ENCODE data around the gene PRMT7.
"Not testable (repeated sequence)": the region's sequence is repeated elsewhere in the genome, so short reads cannot be mapped to it uniquely, and the experiment has no call there.

The PRMT7 gene

DNA sequence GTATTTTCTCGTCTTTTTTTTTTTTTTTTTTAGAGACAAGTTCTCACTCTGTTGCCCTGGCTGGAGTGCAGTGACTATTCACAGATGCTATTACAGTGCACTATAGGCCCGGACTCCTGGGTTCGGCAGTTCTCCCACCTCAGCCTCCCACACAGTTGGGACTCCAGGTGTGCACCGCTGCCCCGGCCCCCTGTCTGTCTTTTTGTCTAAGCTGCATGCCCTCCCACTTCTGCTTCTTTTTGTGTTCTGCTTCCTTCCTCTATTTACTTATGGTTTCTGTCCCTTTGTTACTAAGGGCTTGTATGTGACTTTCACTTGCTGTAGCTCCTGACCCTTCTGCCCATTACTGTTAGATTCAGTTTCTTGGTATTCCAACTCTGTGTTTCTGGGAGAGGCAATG lies 26.0 kb upstream of the PRMT7 start:
- DNase-seq, result no peak

GRCh38 chr16:68285683-68286082 lies 25.1 kb upstream of the PRMT7 start:
- DNase-seq, result no peak

- DNase-seq, result no peak
Observed at GRCh38 chr16:68286153-68287074, 24.4 kb upstream of the PRMT7 start.

- no peak for DNase-seq
Observed at GRCh38 chr16:68287276-68288251, 23.3 kb upstream of the PRMT7 start.

- no peak for DNase-seq
Observed at GRCh38 chr16:68288252-68288650, 22.6 kb upstream of the PRMT7 start.

DNA sequence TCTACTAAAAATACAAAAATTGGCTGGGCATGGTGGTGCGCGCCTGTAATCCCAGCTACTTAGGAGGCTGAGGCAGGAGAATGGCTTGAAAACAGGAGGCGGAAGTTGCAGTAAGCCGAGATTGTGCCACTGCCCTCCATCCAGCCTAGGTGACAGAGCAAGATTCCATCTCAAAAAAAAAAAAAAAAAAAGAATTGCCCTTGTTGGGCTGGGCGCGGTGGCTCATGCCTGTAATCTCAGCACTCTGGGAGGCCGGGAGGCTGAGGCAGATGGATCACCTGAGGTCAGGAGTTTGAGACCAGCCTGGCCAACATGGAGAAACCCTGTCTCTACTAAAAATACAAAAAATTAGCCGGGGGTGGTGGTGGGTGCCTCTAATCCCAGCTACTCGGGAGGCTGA lies 22.0 kb upstream of the PRMT7 start:
- not testable (repeated sequence) for DNase-seq

DNA sequence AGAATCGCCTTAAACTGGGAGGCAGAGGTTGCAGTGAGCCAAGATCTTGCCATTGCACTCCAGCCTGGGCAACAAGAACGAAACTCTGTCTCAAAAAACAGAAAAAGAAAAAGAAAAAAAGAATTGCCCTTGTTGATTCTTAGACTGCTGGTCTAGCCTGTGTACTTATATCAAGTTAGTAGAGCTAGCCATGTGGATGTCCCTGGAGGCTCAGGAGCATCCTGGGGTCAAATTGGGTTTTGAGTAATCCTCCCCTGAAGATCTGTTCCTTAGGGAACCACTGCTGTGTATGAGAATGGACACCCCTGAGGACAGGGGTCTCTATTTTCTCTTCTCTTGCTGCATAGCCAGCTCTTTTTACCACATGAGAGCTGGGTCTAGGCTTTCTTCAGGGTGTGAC lies 21.6 kb upstream of the PRMT7 start:
- no peak for DNase-seq

DNA sequence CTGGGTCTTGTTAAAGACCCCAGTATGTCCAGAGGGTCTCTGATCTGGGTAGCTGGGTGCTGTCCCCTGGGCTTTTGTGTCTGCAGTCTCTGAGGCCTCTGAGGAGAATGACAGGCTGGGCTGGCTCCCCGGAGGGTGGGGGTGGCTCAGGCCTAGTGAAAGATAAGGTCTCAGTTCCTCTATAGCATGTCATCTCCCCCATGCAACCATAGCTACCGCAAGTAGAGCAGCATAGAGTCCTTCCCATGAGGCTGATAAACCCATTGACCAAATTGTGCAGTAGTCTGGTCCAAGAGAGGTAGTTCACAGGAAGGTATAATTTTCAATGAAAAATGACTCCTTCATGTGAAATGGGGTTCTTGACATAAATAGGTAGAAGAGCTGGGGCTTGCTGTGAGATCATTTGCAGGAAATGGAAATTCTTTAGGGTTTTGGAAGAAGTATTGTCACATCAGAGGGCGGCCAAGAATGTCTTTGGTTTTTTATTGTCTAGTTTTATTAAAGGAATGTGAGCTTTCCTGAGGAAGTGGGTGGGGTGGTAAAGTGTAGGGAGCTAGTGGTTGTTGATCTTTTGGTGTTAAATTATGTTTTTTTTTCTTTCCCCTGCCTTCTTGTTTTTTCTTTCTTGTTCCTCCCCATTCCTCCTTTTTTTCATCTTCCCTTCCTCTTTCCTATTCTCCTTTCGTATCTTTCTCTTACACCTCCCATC lies 21.0 kb upstream of the PRMT7 start:
- no peak for DNase-seq

DNA sequence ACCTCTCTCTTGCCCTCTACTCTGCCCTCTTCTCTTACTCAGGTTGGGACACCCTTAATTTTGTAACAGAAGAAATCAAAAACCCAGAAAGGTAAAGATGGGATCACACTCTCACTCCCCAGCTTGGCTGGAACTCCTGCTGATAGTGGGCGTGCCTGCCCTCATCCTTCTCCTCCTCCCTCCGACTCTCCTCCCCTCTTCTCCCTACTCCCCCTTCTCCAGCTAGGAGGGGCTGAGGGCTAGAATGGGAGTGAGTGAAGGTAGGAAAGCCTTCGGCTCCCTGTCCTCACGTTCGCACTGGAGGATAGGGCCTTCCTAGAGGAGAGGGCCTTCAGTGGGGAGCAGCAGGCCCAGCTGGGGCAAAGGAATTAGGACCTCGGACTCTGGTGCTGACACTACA lies 20.4 kb upstream of the PRMT7 start:
- DNase-seq, result no peak

DNA sequence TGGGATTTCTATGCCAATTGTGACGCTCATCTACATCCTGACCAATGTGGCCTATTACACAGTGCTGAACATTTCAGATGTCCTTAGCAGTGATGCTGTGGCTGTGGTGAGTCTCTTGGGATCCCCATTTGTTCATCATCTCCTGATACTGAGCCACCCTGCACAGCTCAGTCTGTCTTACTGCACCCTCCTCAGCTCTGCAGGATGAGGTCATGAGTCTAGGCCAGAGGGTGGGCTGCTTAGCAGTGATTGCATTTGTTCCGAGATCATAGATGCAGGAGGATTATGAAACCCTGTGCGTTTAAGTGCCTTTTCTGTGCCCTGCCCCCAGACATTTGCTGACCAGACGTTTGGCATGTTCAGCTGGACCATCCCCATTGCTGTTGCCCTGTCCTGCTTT lies 19.6 kb upstream of the PRMT7 start:
- no peak for DNase-seq

DNA sequence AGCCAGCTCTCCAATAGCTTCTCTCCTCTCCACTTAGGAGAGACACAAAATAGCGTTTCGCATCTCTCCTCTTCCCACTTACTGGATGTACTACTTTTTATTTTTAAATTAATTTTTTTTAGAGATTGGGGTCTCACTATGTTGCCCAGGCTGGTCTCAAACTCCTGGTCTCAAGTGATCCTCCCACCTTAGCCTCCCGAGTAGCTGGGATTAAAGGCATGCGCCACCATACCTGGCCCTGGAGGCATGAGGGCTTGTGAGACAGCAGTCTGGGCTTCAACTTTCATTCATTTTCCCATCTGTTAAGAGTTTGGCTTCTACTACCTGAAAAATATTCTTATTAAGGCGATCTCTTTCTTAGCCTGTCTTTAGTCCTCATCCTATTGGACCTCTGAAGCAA lies 18.4 kb upstream of the PRMT7 start:
- DNase-seq, result no peak

DNA sequence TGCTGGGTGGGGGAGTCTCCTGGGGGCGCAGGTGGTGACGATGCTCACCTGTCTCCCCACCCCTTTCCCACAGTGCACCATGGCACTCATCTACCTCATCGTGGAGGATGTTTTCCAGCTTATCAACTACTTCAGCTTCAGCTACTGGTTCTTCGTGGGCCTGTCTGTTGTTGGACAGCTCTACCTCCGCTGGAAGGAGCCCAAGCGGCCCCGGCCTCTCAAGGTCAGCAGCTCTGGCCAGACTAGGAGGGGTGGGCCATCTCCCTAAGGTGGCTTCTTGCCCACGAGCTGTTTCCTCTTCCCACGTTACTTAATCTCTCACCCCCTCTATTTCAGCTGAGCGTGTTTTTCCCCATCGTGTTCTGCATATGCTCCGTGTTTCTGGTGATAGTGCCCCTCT lies 14.5 kb upstream of the PRMT7 start:
- no peak for DNase-seq

GRCh38 chr16:68296693-68297092 lies 14.1 kb upstream of the PRMT7 start:
- DNase-seq, result no peak

DNA sequence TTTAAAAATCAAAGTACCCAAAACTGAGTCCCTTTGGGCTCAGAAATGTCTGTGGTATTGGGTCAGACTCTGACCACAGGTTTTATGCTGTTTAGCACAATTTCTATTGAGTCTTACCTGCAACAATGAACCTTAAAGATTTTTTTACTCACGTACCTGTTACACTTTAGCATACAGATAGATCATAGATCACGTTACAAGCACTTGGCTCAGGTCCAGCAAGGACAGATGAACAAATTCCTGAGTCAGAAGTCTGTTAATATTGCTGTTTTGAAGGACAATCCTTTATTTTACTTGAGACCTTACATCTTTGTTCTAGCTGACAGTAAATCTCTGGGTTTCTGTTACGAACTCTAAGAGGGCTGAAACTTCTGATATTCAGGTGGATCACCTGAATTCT lies 12.9 kb upstream of the PRMT7 start:
- no peak for DNase-seq

- DNase-seq, result no peak
Observed at GRCh38 chr16:68298312-68298711, 12.5 kb upstream of the PRMT7 start.

- no peak for DNase-seq
Observed at GRCh38 chr16:68298907-68299561, 11.8 kb upstream of the PRMT7 start.

DNA sequence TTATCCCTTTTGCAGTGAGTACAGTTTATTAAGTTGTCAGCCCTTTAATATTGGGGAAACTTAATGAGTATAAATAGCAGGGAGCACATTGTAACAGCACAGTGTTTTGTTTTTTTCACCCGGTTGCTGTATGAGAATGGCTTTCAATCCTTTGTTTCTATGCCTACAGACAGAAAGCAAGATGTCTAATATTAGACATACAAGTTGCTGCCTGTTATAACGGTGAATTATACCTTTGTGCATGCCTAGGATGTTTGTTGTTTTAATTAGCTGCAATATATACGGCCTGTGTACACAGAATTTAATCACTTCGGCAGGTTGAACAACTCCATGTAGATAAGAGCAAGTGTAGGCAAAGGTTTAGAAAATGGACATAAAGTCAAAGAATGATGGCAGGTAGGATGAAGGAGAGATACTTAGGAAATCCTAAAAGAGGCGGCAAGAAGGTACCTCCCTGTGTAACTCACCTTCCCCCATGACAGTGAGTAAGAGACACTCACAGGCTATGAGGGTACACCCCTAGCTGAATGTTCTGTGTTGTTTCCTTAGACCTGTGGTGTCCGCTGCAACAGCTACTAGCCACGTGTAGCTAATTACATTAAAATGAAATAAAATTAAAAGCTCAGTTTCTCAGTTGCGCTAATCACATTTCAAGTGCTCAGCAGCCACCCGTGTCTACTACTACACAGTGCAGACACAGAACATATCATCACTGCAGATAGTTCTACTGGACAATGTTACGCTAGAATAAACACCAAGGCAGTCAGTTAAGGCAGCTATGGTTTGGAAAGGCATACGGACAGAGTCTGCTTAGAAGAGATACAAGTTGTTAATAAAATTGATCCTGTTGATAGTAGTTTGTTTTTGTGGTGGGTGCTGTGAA lies 11.0 kb upstream of the PRMT7 start:
- no peak for DNase-seq

GRCh38 chr16:68300734-68301459 lies 9.9 kb upstream of the PRMT7 start:
- DNase-seq, result no peak

DNA sequence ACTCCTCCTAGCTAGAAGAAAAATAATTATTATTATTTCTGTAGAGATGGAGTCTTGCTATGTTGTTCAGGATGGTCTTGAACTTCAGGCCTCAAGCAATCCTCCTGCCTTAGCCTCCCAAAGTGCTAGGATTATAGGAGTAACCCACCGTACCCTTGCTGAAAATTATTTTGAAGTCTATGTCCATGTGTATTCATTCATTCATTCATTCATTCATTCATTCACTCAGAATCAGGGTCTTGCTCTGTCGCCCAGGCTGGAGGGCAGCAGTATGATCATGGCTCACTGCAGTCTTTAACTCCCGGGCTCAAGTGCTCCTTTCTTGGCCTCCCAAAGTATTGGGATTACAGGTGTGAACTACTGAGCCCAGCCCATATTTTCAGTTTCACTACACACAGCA lies 4.2 kb upstream of the PRMT7 start:
- DNase-seq, result no peak

- no peak for DNase-seq
Observed at GRCh38 chr16:68309799-68310198, 1.0 kb upstream of the PRMT7 start.

DNA sequence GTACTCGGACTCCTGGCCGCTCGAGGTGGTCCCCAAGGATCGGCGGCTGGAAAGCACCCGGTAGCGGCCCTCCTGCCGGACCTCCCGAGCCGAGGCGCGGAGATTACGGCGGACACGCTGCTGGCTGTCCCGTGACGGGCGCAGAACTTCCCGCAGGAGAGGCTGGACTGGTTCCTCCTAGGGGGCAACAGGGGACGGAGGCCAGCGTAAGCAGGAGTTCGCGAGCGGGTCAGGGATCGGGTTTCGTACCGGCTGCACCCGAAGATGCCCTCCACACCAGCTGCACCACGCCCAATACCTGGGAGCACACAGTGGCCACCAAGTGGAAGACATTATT lies 414 bp upstream of the PRMT7 start:
- DNase-seq, result no peak

Measured in NCI-H1930 (cell line).